ENCODE data around the gene GPR162. TPM values are rescaled to one million over a fixed set of nuclear protein-coding genes. Genes with fewer than 3 reads are reported as not detected.

GPR162 gene
- total RNA-seq, 6 experiments from 2014 or later = 0.37 to 3.1 (median 2.1) TPM

DNA sequence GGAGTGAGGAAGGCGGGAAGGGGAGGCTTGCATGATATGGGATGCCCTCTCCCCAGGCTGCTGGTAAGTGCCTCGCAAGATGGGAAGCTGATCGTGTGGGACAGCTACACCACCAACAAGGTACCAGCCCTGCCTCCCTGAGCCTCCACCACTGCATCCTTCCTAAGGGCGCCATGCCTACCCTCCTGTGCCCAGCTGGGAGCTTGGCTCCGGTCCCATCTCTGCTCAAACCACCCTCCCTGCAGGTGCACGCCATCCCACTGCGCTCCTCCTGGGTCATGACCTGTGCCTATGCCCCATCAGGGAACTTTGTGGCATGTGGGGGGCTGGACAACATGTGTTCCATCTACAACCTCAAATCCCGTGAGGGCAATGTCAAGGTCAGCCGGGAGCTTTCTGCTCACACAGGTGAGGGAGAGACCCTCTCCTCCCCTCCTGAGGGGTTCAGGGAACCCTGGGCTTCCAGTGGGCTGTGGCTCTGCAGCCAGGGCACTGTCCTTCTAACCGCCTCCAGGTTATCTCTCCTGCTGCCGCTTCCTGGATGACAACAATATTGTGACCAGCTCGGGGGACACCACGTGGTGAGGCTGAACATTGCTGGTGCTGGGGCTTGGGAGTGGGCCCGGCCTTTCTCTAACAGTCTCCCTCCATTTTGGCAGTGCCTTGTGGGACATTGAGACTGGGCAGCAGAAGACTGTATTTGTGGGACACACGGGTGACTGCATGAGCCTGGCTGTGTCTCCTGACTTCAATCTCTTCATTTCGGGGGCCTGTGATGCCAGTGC, 21.7 kb downstream of the GPR162 start:
- TF ChIP-seq CTCF (IDR thresholded peaks at IDR 0.05) = no peak
- no peak for TF ChIP-seq POLR2A (IDR thresholded peaks at IDR 0.05)
- no peaks in the 10 kb centered on the region for H3K36me3 ChIP-seq
- intact Hi-C loops (cut with DNase I) = no loop called here
- no peak overlapping the region for H3K4me3 ChIP-seq
- H3K27ac ChIP-seq = no peak overlapping the region
- H3K9me3 ChIP-seq = no peaks in the 10 kb centered on the region
- H3K4me1 ChIP-seq = no peaks in the 10 kb centered on the region
- no peaks in the 10 kb centered on the region for H3K27me3 ChIP-seq
- DNase-seq = no peak
- peak; percentile 43 to 67 (median 46) for ATAC-seq
- WGBS (ENCODE audit: insufficient coverage, low coverage, low lambda C conversion rate, missing lambda C conversion rate) = 28% methylated on average over 6 of the region's 16 CpGs

DNA sequence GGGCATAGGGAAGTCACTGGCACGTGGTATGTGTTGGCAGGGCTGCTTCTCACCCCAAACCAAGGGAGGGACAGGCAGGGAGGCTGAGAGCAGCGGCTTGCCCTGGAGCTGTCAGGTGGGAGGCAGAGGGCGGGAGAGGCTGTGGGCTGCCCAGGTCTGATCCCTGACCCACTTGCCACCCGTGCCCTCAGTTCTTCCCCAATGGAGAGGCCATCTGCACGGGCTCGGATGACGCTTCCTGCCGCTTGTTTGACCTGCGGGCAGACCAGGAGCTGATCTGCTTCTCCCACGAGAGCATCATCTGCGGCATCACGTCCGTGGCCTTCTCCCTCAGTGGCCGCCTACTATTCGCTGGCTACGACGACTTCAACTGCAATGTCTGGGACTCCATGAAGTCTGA, 23.8 kb downstream of the GPR162 start:
- ATAC-seq = no peak
- 100% methylated on average over 3 of the region's 17 CpGs for WGBS (ENCODE audit: insufficient coverage, low coverage, low lambda C conversion rate, missing lambda C conversion rate)
- no peak for TF ChIP-seq CTCF (IDR thresholded peaks at IDR 0.05)
- TF ChIP-seq POLR2A (IDR thresholded peaks at IDR 0.05) = no peak
- no peak for DNase-seq
- intact Hi-C loops (cut with DNase I) = no loop called here
- no peaks in the 10 kb centered on the region for H3K4me1 ChIP-seq
- no peak overlapping the region for H3K27ac ChIP-seq
- no peaks in the 10 kb centered on the region for H3K9me3 ChIP-seq
- H3K27me3 ChIP-seq = no peaks in the 10 kb centered on the region
- H3K36me3 ChIP-seq = no peaks in the 10 kb centered on the region
- H3K4me3 ChIP-seq = no peak overlapping the region

GRCh38 chr12:6846316-6846869, 24.8 kb downstream of the GPR162 start:
- Histone ChIP-seq H3K36me3 (no peaks in the 10 kb centered on the region), H3K4me3 (no peak overlapping the region), H3K4me1 (no peaks in the 10 kb centered on the region), H3K27me3 (no peaks in the 10 kb centered on the region), H3K9me3 (no peaks in the 10 kb centered on the region), H3K27ac (no peak overlapping the region)
- DNase-seq = no peak
- WGBS (ENCODE audit: insufficient coverage, low coverage, low lambda C conversion rate, missing lambda C conversion rate) = 84% methylated on average over 7 of the region's 7 CpGs
- TF ChIP-seq POLR2A (IDR thresholded peaks at IDR 0.05) (no peak), CTCF (IDR thresholded peaks at IDR 0.05) (no peak)
- ATAC-seq = no peak
- intact Hi-C loops (cut with DNase I) = no loop called here

DNA sequence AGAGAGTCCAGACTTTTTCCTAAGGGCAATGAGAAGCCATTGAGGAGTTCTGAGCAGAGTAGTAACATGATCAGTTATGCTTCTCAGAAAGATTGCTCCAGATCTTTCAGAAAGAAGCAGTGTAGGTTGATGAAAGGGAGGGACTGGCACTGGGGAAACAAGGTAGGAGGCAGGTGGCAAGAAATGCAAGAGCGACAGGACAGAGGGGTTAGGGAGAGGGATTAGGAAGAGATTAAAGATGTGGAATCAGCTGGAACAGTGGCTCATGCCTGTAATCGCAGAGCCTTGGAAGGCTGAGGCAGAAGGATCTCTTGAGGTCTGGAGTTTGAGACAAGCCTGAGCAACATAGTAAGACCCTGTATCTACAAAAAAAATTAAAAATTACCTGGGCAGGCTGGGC, 26.1 kb downstream of the GPR162 start:
- TF ChIP-seq CTCF (IDR thresholded peaks at IDR 0.05) (no peak), POLR2A (IDR thresholded peaks at IDR 0.05) (no peak)
- no peak for ATAC-seq
- Histone ChIP-seq H3K27me3 (no peaks in the 10 kb centered on the region), H3K4me3 (no peak overlapping the region), H3K27ac (no peak overlapping the region), H3K4me1 (no peaks in the 10 kb centered on the region), H3K36me3 (no peaks in the 10 kb centered on the region), H3K9me3 (no peaks in the 10 kb centered on the region)
- WGBS (ENCODE audit: insufficient coverage, low coverage, low lambda C conversion rate, missing lambda C conversion rate) = 83% methylated on average over 2 of the region's 2 CpGs
- intact Hi-C loops (cut with DNase I) = no loop called here
- no peak for DNase-seq

Measured in right lobe of liver (tissue), 6 donors.